SH-SY5Y (cell line): ENCODE results near the gene MICAL2.

Experiments
- GATA2 ChIP-seq: IDR thresholded peaks from 2 replicates; pipeline ENCODE4 v1.6.1; 2011; ENCODE audit warnings: mild to moderate bottlenecking, low read depth, low read length
- GATA3 ChIP-seq: IDR thresholded peaks from 2 replicates; pipeline ENCODE4 v1.6.1; 2011; ENCODE audit warnings: low read depth, mild to moderate bottlenecking, low read length, moderate library complexity

The MICAL2 gene

GRCh38 chr11:12175694-12176241 lies 65.4 kb downstream of the MICAL2 start:
- TF ChIP-seq GATA2 = no peak
- TF ChIP-seq GATA3 = no peak

DNA sequence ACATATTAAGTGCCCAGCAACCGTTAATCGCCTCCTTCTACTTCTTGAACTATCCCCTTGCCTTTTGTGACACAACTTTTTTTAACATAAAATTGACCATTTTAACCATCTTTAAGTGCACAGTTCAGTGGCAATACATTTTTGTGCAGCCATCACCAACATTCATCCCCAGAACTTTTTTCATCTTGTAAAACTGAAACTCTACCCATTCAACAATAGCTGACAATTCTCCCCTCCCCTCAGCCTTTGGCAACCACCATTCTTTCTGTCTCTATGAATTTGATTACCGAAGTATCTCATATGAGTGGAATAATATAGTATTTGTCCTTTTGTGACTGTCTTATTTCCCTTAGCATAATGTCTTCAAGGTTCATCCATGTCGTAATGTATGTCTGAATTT lies 66.0 kb downstream of the MICAL2 start:
- TF ChIP-seq GATA2 (no peak), GATA3 (no peak)

DNA sequence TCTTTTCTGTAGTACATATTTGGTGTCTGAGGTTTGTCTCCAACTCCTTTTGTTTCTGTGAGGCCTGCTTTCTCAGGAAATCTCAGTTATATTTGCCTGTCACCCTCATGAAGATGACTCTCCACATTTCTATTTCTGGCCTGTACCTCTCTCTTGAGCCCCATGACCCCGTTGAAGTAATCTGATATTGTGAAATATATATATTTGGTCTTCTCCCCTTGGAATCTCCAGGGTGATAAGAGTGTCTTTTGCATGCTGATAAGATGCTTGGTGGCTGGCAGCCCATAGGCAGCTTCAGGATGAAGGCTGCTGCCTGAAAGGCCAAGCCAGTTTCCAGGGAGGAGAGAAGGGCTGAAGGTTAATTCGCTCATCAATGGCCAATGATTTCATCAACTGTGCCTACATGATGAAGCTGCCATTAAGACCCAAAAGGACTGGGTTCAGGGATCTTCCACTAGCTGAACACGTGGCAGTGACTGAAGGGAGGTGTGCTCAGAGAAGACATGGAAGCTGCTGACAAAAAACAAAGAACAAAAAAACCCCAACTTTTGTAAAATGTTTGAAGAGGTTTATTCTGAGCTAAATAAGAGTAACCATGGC lies 67.4 kb downstream of the MICAL2 start:
- TF ChIP-seq GATA3 = no peak
- TF ChIP-seq GATA2 = no peak

DNA sequence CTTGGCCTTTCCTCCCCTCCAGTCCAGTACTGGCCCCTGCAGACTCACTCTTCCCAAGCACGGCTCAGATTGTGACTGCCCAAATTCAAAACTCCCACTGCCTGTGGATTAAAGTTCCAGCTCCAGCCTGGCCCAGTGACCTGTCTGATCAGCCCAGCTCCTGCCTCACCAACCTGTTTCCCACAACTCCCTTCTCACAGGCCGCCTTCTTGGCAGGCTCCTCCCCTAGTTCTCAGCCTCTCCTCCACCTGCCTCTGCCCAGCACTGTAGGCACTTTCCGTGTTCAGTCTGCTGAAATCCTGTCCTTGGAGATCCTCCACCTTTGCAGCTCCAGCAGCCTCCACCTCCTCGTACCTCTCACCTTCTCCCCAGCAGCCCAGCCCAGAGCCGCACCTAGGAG lies 68.6 kb downstream of the MICAL2 start:
- no peak for TF ChIP-seq GATA3
- no peak for TF ChIP-seq GATA2

DNA sequence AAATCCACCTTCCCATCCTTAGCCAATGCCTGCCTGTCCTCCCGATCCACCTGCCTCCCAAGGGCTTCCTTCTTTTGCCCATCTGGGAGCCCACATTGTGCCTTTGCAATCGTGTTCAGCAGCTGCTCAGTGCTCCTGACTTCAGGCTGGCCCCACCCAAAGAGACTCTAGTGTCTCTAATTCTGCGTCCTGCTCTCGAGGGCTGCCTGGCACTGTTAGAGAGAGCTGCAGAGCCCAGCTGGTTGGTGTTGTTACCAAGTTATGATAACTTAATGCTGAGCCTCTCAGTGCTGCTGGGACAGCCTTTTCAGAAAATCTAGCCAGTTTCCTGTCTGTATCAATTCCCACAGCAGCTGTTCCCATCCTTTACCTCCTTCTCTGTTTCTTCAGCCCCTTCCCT lies 69.1 kb downstream of the MICAL2 start:
- no peak for TF ChIP-seq GATA3
- no peak for TF ChIP-seq GATA2

- TF ChIP-seq GATA2 (no peak), GATA3 (no peak)
Observed at GRCh38 chr11:12180257-12181205, 70.1 kb downstream of the MICAL2 start.

- no peak for TF ChIP-seq GATA2
- no peak for TF ChIP-seq GATA3
Observed at GRCh38 chr11:12182302-12182675, 71.9 kb downstream of the MICAL2 start.

DNA sequence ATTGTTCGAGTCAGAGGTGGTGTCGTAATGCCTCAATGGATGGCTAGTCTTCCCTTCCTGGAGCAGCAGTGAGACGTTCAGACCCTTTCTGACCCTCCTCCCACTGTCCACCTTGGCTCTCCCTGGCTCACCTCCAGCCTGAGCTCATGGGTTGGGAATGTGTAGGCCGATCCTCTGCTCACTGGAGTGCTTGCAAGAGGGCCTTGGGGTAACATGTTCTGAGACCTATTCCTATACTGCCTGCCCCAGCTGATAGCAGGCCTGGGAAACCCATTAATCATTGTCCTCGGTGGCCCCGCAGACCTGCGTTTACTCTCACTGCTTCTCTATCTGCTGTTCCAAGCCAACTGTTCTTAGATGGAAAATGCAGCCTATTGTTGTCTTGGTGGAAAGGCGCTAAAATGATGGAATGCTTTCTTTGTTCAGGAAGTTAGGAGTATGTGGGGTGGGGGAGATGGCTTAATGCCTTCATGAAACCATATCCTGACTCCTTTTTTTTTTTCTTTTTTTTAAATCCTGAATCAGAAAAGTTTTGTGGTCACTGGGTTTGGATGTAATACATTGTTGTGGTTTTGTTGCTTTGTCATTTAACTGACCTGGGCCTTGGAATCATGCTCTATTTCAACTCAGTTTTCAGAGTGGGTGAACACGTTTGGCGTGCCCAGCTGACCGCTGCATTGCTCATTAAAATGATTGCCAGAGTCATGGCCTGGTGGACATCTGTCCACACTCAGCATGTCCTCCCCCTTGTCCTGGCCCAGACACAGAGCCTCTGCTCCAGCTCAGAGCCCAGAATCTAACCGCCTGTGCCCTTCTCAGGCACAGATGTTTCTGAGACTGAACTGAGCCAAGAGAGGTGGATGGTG lies 72.5 kb downstream of the MICAL2 start:
- TF ChIP-seq GATA3 (no peak), GATA2 (no peak)

- TF ChIP-seq GATA2 (no peak), GATA3 (no peak)
Observed at GRCh38 chr11:12183827-12184620, 73.6 kb downstream of the MICAL2 start.

DNA sequence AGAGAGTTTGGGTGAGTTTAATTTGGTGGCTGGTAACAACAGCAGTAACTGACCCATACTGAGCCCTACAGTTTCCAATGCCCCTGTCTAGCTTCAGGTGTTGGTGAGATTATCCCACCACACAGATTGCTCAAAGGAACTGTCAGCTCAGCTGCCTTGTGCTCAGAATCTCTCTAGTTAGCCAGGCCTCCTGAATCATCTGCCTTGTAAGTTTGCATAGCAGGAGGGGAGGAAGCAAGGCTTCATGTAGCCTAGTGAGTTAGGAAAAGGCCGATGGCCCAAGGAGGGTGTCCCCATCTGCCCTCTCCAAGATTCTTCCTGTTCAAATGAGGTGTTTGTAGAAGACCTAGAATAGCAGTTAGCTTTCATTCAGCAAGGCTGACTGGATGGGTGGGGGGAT lies 74.3 kb downstream of the MICAL2 start:
- TF ChIP-seq GATA2 (no peak), GATA3 (no peak)

GRCh38 chr11:12185106-12185690 lies 74.8 kb downstream of the MICAL2 start:
- TF ChIP-seq GATA3 (no peak), GATA2 (no peak)

GRCh38 chr11:12185914-12186313 lies 75.5 kb downstream of the MICAL2 start:
- no peak for TF ChIP-seq GATA2
- no peak for TF ChIP-seq GATA3

GRCh38 chr11:12186701-12187100 lies 76.3 kb downstream of the MICAL2 start:
- no peak for TF ChIP-seq GATA3
- no peak for TF ChIP-seq GATA2
